ENCODE results near the gene ZFPM1. TPM values are rescaled to one million over a fixed set of nuclear protein-coding genes. Genes with fewer than 3 reads are reported as not detected.

ZFPM1 gene
- total and polyA plus RNA-seq, 12 donors, result 0.37 to 23.8 (median 3.5) TPM

DNA sequence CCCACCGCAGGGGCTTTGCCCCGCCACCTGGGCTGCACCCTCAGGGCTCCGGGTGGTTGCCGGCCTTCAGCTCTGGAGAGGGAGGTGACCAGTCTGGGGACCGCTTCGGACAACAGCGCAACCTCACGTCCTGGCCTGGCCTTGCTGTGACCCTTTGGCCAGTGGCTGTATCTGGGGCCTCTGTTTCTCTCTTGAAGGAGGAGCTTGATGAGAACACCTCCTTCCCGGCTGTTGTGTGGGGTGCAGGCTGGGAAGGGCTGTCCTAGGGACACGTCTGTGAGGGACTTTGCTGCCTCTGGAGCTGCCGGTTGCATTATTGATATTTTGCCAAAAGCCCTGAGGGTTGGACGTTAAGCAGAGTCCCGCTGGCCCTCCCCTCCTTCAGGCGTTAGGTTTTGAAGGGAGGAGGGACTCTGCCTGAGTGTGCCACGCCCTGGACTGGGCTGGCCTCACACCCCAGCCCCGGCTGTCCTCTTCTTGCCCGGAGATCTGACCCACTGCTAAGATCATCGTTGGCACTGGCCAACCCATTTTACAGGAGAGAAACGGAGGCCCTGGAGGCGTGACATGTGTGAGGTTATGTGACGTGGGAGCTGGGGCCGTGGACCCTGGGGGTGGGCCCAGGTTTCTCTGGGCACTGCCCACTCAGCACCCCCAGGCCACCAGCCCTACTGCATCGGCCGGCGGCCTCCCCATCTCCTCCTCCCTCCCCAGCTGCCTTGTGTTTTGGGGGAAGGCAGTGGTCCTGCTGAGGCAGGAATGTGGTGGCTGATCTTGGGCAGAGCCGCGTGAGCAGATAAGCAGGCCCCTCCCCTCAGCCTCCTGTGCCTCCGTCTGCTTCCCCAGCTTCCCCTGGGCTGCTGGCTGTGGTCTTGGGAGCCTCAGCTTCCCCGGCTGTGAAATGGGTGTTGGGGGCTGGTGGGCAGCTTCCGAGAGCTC lies 8.5 kb downstream of the ZFPM1 start:
- peak overlapping the region in 1 of 5 donors; percentile 38 for H3K27ac ChIP-seq

DNA sequence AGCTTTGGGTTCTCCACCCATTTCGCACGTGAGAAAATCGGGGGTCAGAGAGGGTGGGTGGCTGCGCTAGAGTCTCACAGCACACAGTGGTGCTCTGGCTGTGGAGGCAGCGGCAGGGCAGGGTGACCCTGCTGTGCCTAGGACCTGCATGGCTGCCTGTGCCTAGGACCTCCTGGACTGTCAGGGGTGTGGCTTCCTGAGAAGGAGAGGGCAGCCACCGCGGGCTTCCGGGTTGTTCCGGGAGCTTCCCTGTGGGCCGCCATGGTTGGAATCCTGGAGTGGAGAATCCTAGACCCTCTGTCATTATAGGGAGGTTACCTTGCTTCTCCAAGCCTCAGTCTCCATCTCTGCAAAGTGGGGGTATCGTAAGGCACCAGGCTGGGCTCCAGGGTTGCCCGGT lies 9.3 kb downstream of the ZFPM1 start:
- intact Hi-C loops (cut with DNase I), result no loop called here
- no peaks in the 10 kb centered on the region for H3K27me3 ChIP-seq

More for the DNA sequence above, 8.5 kb downstream of the ZFPM1 start:
- intact Hi-C loops (cut with DNase I), result no loop called here
- H3K4me3 ChIP-seq, result no peak overlapping the region
- peak in 3 of 7 donors; percentile 48 to 61 (median 49) for DNase-seq
- TF ChIP-seq POLR2A (IDR thresholded peaks at IDR 0.05), result no peak
- TF ChIP-seq, protein P1, sequence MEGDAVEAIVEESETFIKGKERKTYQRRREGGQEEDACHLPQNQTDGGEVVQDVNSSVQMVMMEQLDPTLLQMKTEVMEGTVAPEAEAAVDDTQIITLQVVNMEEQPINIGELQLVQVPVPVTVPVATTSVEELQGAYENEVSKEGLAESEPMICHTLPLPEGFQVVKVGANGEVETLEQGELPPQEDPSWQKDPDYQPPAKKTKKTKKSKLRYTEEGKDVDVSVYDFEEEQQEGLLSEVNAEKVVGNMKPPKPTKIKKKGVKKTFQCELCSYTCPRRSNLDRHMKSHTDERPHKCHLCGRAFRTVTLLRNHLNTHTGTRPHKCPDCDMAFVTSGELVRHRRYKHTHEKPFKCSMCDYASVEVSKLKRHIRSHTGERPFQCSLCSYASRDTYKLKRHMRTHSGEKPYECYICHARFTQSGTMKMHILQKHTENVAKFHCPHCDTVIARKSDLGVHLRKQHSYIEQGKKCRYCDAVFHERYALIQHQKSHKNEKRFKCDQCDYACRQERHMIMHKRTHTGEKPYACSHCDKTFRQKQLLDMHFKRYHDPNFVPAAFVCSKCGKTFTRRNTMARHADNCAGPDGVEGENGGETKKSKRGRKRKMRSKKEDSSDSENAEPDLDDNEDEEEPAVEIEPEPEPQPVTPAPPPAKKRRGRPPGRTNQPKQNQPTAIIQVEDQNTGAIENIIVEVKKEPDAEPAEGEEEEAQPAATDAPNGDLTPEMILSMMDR (IDR thresholded peaks at IDR 0.05), result no peak
- 54 to 84% (median 70%) methylated on average over 4 to 30 of the region's 30 CpGs for WGBS, 4 donors
- H3K36me3 ChIP-seq (replicated peaks in 1 of 2), result no peaks in the 10 kb centered on the region
- H3K27me3 ChIP-seq, result no peaks in the 10 kb centered on the region
- H3K4me1 ChIP-seq (replicated peaks in 1 of 2), result peaks cover 8 to 13% of the 10 kb centered on the region in 2 donors
- no peaks in the 10 kb centered on the region for H3K9me3 ChIP-seq (replicated peaks in 1 of 3)

DNA sequence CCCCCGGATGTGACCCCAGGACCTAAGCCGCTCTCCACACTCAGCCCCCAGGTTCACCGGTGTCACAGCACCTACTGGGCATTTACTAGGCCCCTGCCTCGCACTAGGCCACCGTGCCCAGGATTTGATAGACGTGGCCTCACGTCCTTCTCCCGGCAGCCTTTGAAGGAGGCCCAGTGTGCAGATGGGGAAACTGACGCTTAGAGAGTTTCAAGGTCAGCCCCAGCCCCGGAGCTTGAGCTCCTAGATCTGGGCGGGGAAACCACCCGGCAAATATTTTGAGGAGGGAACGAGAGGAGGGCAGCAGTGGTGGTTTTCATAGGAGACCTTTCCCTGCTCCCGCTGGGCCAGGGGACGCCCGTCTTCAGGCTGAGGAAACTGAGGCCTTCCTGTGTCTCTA lies 10.3 kb downstream of the ZFPM1 start:
- Histone ChIP-seq H3K4me3 (no peak overlapping the region), H3K27ac (no peak overlapping the region), H3K4me1 (replicated peaks in 1 of 2) (peaks cover 9 to 11% of the 10 kb centered on the region in 2 donors), H3K36me3 (replicated peaks in 1 of 2) (no peaks in the 10 kb centered on the region), H3K27me3 (no peaks in the 10 kb centered on the region), H3K9me3 (replicated peaks in 1 of 3) (no peaks in the 10 kb centered on the region)
- DNase-seq, result no peak
- WGBS, 4 donors, result 95 to 98% (median 95%) methylated on average over 10 to 16 of the region's 16 CpGs
- intact Hi-C loops (cut with DNase I), result no loop called here
- TF ChIP-seq, protein P1 (IDR thresholded peaks at IDR 0.05), result no peak
- TF ChIP-seq POLR2A (IDR thresholded peaks at IDR 0.05), result no peak

More for the DNA sequence above, 9.3 kb downstream of the ZFPM1 start:
- 67 to 77% (median 74%) methylated on average over 6 to 12 of the region's 12 CpGs for WGBS, 4 donors
- TF ChIP-seq, protein P1 (IDR thresholded peaks at IDR 0.05), result no peak
- TF ChIP-seq POLR2A (IDR thresholded peaks at IDR 0.05), result no peak
- DNase-seq, result no peak
- peak overlapping the region in 1 of 5 donors; percentile 38 for H3K27ac ChIP-seq
- no peak overlapping the region for H3K4me3 ChIP-seq
- peaks cover 8 to 11% of the 10 kb centered on the region in 2 donors for H3K4me1 ChIP-seq (replicated peaks in 1 of 2)
- H3K9me3 ChIP-seq (replicated peaks in 1 of 3), result no peaks in the 10 kb centered on the region
- no peaks in the 10 kb centered on the region for H3K36me3 ChIP-seq (replicated peaks in 1 of 2)

DNA sequence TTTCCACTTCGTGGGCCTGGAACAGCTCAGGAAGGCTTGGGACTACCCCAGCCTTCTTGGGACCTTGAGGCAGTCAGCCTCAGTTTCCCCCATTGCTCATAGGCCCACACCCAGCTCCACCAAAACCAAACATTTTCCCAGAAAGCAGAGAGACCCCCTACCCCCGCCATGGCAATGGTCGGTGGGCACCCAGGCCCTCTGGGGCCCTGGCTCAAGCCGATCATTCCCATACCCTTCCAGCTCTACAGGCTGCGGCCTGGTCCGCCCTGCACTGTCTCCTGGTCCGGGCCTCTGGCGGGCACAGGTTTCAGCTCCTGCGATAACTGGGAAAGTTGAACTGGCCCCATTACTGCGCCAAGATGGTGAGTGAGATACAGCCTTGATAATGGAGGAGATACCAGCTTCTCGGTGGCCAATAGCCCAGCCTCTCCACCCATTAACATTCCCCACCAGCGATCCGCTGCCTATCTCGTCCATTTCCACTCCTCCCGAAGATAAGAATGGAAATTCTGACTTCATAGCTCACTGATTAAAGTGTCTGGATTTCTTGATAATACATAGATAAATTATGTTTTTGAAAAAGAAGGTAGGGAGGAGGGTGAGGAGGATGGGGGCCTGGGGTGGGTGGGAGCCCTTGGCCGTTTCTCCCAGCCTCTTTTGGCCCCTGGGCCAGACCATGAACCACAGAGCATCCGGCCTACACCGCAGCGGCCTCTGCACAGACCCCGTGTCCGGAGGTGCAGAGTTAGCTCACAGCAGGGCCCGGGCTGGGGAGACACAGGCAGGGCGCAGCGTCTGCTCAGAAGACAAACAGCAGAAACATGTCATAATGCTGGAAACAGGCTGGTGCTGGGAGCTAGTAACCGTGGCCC lies 11.6 kb downstream of the ZFPM1 start:
- TF ChIP-seq POLR2A (IDR thresholded peaks at IDR 0.05), result no peak
- TF ChIP-seq, protein P1 (IDR thresholded peaks at IDR 0.05), result no peak
- Histone ChIP-seq H3K4me3 (no peak overlapping the region), H3K27me3 (no peaks in the 10 kb centered on the region), H3K27ac (peak overlapping the region in 2 of 5 donors; percentile 16 to 60), H3K9me3 (replicated peaks in 1 of 3) (no peaks in the 10 kb centered on the region), H3K4me1 (replicated peaks in 1 of 2) (peaks cover 4 to 12% of the 10 kb centered on the region in 2 donors), H3K36me3 (replicated peaks in 1 of 2) (no peaks in the 10 kb centered on the region)
- intact Hi-C loops (cut with DNase I), result no loop called here
- peak in 1 of 7 donors; percentile 79 for DNase-seq
- 75 to 77% (median 76%) methylated on average over 22 to 25 of the region's 25 CpGs for WGBS, 4 donors
